Sigmoid colon (tissue), 7 donors: ENCODE results near the gene CCL4. TPM values are rescaled to one million over a fixed set of nuclear protein-coding genes. Genes with fewer than 3 reads are reported as not detected.
A peak's percentile ranks its signal among the peaks of the same experiment; 100 is the strongest.

Experiments used
- DNase-seq: peaks from one replicate; pipeline ENCODE4 v3.0.0-alpha.2; 2019
- H3K27ac ChIP-seq, 4 donors: fragments of 200-600 bp; sonication (generic); one replicate each; pipeline ENCODE4 v1.5.1; 2016 to 2019; ENCODE audit warnings: mild to moderate bottlenecking in 1 of 4
- H3K27me3 ChIP-seq, 3 donors: fragments of 200-600 bp; sonication (generic); one replicate each; pipeline ENCODE4 v1.5.1; 2019; ENCODE audit warnings: mild to moderate bottlenecking in 1 of 3
- H3K36me3 ChIP-seq, 4 donors: fragments of 200-600 bp; sonication (generic); one replicate each; pipeline ENCODE4 v1.5.1; 2016 to 2019
- H3K4me1 ChIP-seq, 4 donors: fragments of 200-600 bp; sonication (generic); one replicate each; pipeline ENCODE4 v1.5.1; 2017 to 2019
- H3K4me3 ChIP-seq, 4 donors: fragments of 200-600 bp; sonication (generic); one replicate each; pipeline ENCODE4 v1.5.1; 2017 to 2019; ENCODE audit warnings: mild to moderate bottlenecking in 2 of 4, moderate library complexity in 1 of 4
- H3K9me3 ChIP-seq, 4 donors: fragments of 200-600 bp in 3 of 4; sonication (generic) in 3 of 4; one replicate each; pipeline versions ENCODE4 v1.5.1 to v1.6.1; 2013 to 2019
- EP300 ChIP-seq, 4 donors: sonication (generic); formaldehyde crosslinking; IDR thresholded peaks; one replicate each; pipeline ENCODE4 v1.6.1; 2017; ENCODE audit warnings: antibody characterized with exemption in 4 of 4
- POLR2A ChIP-seq, 2 donors: fragments of 450-650 bp; IDR thresholded peaks; one replicate each; pipeline ENCODE4 v1.6.1; 2016; ENCODE audit warnings: antibody characterized with exemption in 2 of 2, mild to moderate bottlenecking in 2 of 2, moderate library complexity in 2 of 2
- POLR2AphosphoS5 ChIP-seq, 4 donors: sonication (generic); formaldehyde crosslinking; IDR thresholded peaks; one replicate each; pipeline ENCODE4 v1.6.1; 2017; ENCODE audit warnings: antibody characterized with exemption in 4 of 4
- WGBS, 2 donors: extraction: QIAGEN DNeasy Blood & Tissue Kit; methylation state at CpG; one replicate each; pipeline ENCODE4 v1.1.7; 2013; 5-methylcytosine and 5-hydroxymethylcytosine counted together
- intact Hi-C: fragments of 100-400 bp; cut with DNase I; formaldehyde crosslinking; loops from one replicate; pipeline ENCODE4 v1.15.1; 2023
- polyA plus RNA-seq, 3 donors: library from polyadenylated mRNA; stranded (reverse); fragments of 200-250 nt; gene quantifications; one replicate each; pipeline ENCODE4 v1.2.3, GENCODE V29; 2013
- total RNA-seq, 4 donors: library from RNA; depleted of rRNA; stranded (reverse); fragments of >200 nt; gene quantifications; one replicate each; pipeline ENCODE4 v1.1.0, GENCODE V29; 2016
- TF ChIP-seq, protein P1 (sequence below), 4 experiments: fragments of 450-650 bp in 3 of 4; fragments of 200-600 bp in 1 of 4; IDR thresholded peaks; one replicate each; pipeline ENCODE4 v1.5.1; 2016 to 2019; ENCODE audit warnings: antibody characterized with exemption in 4 of 4, mild to moderate bottlenecking in 3 of 4, moderate library complexity in 2 of 4
- donor health status: healthy with polysubstance abuse.
- donor health status: Bipolar disorder and iron deficiency.
- donor health status: healthy.

The CCL4 gene
- total and polyA plus RNA-seq, 7 donors = 0.16 to 12.7 (median 3.0) TPM; not detected in 1

DNA sequence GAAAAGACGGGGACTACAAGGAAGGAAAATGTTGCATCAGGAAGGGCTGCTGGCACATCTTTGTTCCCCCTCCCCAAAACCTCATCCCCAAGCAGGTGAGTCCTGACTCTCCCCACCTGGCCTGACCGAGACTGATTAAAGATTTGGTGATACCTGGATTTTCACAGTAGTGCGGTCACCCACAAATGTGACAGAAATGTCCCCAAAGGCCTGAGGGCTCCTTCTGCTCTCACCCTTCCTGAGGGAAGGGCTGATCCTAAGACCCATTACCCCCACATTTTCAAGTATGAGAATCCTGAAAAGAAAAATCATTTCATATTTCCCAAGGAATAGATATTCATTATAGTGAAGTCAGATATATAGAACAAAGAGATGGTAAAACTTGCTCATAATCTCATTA, 44.0 kb downstream of the CCL4 start:
- Histone ChIP-seq H3K27ac (no peak overlapping the region), H3K4me3 (no peak overlapping the region), H3K9me3 (no peaks in the 10 kb centered on the region), H3K4me1 (peaks cover 0 to 12% (median 7%) of the 10 kb centered on the region in 4 donors), H3K36me3 (no peaks in the 10 kb centered on the region), H3K27me3 (peaks cover 0 to 4% (median 0%) of the 10 kb centered on the region in 3 donors)
- TF ChIP-seq POLR2AphosphoS5 (IDR thresholded peaks at IDR 0.05) (no peak), EP300 (IDR thresholded peaks at IDR 0.05) (no peak), POLR2A (IDR thresholded peaks at IDR 0.05) (no peak)
- TF ChIP-seq, protein P1, sequence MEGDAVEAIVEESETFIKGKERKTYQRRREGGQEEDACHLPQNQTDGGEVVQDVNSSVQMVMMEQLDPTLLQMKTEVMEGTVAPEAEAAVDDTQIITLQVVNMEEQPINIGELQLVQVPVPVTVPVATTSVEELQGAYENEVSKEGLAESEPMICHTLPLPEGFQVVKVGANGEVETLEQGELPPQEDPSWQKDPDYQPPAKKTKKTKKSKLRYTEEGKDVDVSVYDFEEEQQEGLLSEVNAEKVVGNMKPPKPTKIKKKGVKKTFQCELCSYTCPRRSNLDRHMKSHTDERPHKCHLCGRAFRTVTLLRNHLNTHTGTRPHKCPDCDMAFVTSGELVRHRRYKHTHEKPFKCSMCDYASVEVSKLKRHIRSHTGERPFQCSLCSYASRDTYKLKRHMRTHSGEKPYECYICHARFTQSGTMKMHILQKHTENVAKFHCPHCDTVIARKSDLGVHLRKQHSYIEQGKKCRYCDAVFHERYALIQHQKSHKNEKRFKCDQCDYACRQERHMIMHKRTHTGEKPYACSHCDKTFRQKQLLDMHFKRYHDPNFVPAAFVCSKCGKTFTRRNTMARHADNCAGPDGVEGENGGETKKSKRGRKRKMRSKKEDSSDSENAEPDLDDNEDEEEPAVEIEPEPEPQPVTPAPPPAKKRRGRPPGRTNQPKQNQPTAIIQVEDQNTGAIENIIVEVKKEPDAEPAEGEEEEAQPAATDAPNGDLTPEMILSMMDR (IDR thresholded peaks at IDR 0.05) = no peak
- 78 to 92% methylated on average over 3 of the region's 3 CpGs for WGBS, 2 donors
- no peak for DNase-seq
- intact Hi-C loops = no loop called here

DNA sequence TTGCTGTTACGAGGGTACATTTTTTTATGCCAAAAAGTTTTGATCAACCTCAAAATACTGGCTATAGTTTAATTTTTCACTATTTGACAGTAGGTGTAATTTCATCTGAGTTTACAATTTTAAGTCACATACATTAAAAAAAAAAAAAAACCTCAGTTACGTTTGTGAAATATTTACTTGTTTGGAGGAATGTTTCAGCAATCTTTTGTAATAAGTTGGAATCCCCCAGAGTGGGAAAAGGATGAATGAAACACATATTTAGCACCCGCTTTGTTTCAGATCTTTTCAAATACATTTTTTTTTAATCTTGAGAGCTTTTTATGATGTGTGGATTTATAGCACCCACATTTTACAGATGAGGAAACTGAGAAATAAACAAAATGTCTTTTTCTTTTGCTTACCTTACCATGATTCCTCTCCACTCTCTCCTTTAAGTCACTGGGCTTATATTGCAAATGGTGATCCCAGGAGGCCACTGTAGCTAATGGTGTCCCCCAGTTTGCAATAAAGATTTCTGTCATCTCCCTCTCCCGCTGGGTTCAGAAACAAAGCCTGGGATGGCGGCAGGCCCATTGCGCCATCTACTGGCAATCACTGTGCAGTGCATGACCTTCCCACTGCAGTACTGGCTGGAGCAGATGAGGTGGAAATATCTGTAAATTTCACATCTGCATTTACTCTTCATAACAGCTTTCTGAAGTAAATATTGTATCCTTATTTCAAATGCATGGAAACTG, 45.1 kb downstream of the CCL4 start:
- H3K4me1 ChIP-seq = peaks cover 0 to 12% (median 7%) of the 10 kb centered on the region in 4 donors
- 36 to 38% methylated on average over 6 of the region's 6 CpGs for WGBS, 2 donors
- H3K4me3 ChIP-seq = no peak overlapping the region
- H3K27ac ChIP-seq = peak overlapping the region in 1 of 4 donors; percentile 47
- intact Hi-C loops = loop anchor here (1.0 kb wide), 1 partner anchor 179 kb away; no protein-coding TSS in a partner anchor
- DNase-seq = peak; percentile 76
- H3K9me3 ChIP-seq = no peaks in the 10 kb centered on the region
- TF ChIP-seq, protein P1 (IDR thresholded peaks at IDR 0.05) = peak; percentile 58 to 99 (median 98)
- no peak for TF ChIP-seq POLR2A (IDR thresholded peaks at IDR 0.05)
- no peaks in the 10 kb centered on the region for H3K36me3 ChIP-seq
- H3K27me3 ChIP-seq = peaks cover 0 to 13% (median 0%) of the 10 kb centered on the region in 3 donors

DNA sequence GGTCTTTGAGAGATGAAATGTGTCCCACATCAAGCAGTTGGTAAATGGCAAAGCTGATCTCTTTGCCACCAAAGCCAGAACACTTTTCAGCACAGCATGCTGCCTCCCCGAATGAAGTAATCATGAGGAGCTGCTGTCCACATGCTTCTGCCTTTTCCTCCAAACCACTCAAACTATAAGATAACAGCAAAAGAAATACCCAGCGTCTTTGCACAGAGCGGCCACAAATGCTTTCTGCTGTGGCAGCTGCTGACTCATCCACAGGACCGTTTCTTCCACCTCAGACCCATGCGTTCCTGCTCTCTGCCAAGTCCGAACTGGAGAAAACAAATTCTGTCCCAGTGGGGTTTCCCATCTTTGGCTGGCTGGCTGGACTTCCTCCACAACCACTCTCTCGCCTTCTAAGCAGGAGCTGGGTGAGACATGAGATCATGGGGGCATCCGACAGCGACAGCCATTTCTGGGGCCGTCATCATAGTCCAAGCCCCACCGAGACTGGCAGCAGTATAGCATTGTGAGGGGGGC, 45.7 kb downstream of the CCL4 start:
- TF ChIP-seq POLR2AphosphoS5 (IDR thresholded peaks at IDR 0.05) (no peak), POLR2A (IDR thresholded peaks at IDR 0.05) (no peak), EP300 (IDR thresholded peaks at IDR 0.05) (no peak)
- TF ChIP-seq, protein P1 (IDR thresholded peaks at IDR 0.05) = no peak
- peak; percentile 64 for DNase-seq
- intact Hi-C loops = loop anchor here (1.0 kb wide), 1 partner anchor 180 kb away; no protein-coding TSS in a partner anchor

GRCh38 chr17:36151891-36152638, 48.4 kb downstream of the CCL4 start:
- no peak for DNase-seq
- peaks cover 0 to 34% (median 0%) of the 10 kb centered on the region in 3 donors for H3K27me3 ChIP-seq

More for the DNA sequence above, 45.7 kb downstream of the CCL4 start:
- Histone ChIP-seq H3K4me3 (no peak overlapping the region), H3K4me1 (peaks cover 0 to 12% (median 7%) of the 10 kb centered on the region in 4 donors), H3K27ac (peak overlapping the region in 1 of 4 donors; percentile 47), H3K27me3 (peaks cover 0 to 19% (median 0%) of the 10 kb centered on the region in 3 donors), H3K9me3 (no peaks in the 10 kb centered on the region), H3K36me3 (no peaks in the 10 kb centered on the region)
- 68 to 80% methylated on average over 11 of the region's 11 CpGs for WGBS, 2 donors

More at GRCh38 chr17:36151891-36152638, 48.4 kb downstream of the CCL4 start:
- Histone ChIP-seq H3K4me3 (no peak overlapping the region), H3K4me1 (peaks cover 0 to 12% (median 7%) of the 10 kb centered on the region in 4 donors), H3K9me3 (no peaks in the 10 kb centered on the region), H3K27ac (no peak overlapping the region), H3K36me3 (no peaks in the 10 kb centered on the region)
- TF ChIP-seq POLR2AphosphoS5 (IDR thresholded peaks at IDR 0.05) (no peak), POLR2A (IDR thresholded peaks at IDR 0.05) (no peak), EP300 (IDR thresholded peaks at IDR 0.05) (no peak)
- TF ChIP-seq, protein P1 (IDR thresholded peaks at IDR 0.05) = no peak
- 79% methylated on average over 4 of the region's 4 CpGs for WGBS, 2 donors
- intact Hi-C loops = no loop called here
